HG03066 (cell line): Measurements from ENCODE around the gene ASS1.

ENCODE experiments used
- ATAC-seq: cut with Tn5 transposase; IDR thresholded peaks from one replicate; pipeline ENCODE4 v1.9.1; 2021; ENCODE audit warnings: low read depth; ENCODE audit not compliant: unreplicated experiment

Gene ASS1

DNA sequence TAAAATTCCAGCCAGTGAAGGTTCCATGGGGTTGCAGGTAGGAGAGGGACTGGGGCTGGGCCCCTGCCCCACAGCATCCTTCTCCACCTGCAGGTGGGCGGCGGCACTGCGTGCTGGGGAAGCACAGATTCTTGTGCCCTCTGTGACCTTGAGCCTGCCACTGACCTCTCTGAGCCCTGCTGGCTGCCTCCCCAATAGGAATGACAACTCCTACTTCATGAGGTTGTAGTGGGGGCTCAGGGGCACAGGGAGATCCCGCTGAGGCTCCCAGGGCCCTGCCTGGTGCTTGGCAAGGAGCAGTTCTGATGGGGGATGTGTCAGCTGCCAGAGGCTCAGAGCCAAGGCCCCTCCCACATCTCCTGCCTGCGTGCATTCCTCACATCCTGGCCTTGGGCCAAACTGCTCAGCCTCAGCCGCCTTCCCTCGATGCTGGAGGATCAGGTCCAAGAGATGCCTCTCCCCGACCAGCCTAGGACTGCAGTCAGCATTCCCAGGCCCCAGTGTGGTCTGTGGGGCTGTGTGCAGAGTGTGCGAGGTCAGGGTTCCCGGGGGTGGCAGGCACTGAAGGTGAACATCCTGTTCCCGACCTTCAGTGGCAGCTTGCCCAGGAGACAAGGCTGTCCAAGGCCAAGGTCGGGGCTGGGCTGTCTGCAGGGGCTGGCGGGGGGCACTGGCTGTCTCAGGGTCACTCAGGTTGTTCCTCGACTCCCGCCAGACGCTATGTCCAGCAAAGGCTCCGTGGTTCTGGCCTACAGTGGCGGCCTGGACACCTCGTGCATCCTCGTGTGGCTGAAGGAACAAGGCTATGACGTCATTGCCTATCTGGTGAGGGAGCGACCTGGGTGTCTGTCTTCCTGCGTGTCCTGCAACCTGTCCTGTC, 7.0 kb downstream of the ASS1 start:
- ATAC-seq, result no peak

DNA sequence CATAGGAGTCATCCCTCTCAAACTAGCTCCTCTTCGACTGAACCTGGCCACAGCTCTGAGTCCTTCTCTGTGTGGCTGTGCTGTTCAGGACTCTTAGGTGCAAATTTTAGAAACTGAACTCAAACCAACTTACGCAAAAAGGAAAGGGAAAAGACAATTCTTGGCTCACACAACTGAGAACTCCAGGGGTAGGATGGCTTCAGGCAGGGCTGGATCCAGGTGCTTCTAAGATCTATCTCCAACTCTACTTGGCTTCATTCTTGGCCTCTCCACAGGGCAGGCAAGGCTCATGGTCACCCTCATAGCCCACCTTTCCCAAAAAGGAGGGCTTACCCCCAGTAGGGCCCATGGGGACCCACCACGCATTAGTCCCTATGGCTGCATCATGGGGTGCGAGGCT, 8.1 kb downstream of the ASS1 start:
- ATAC-seq, result no peak

DNA sequence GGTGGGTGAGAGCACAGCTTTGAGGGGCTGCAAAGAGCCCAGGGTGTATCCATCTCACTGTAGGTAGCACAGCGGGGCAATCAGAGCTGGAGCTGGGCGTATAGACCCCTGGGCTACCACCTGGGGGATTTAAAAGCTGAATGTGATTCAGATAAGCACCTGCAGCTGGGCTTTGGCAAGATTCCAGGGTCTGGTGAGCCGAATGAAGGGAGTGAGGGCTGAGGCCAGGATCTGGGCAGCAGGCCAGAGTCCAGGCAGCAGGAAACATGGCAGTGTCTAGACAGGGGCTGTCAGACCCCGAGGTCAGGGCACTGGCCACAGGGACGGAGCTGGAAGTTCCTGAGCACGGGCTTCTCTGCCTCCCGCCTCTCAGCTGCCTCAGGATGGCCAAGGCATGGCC, 8.7 kb downstream of the ASS1 start:
- ATAC-seq, result no peak

DNA sequence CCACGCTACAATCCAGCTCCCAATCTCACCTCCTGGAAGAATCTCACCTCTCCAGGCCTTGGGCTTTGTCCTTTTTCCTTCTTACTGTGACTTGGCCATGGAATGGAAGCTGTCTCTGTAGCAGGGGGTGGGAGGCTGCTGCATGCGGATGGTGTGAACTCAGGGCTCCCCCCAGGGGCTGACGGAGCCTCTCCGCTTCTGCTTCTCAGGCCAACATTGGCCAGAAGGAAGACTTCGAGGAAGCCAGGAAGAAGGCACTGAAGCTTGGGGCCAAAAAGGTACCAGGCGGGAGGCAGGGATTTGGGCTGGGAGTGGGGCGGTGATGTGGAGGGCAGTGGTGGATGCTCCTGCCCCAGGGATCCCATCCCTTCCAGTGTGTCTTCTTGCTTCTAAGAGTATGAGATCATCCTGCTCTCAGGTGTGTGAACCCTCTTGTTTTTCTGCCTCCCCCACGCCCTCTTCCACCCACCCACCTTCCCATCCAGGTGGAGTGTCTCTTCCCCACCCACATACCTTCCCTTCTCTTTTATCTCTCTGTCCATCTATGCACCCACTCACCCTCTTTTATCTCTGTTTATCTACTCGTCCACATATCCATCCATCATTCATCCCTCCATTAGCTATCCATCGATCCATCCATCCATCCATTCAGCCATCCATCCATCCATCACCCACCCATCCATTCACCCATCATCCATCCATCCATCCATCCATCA, 9.5 kb downstream of the ASS1 start:
- ATAC-seq, result no peak

DNA sequence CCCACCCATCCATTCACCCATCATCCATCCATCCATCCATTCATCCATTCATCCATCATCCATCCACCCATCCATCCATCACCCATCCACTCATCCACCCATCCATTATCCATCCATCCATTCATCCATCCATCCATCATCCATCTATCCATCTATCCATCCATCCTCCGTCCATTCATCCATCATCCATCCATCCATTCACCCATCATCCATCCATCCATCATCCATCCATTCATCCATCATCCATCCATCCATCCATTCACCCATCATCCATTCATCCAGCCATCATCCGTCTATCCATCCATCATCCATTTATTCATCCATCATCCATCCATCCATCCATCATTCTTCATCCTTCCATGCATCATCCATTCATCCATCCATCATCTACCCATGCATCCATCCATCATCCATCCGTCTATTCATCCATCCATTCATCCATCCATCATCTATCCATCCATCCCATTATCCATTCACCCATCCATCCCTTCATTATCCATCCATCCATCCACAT, 10.1 kb downstream of the ASS1 start:
- no peak for ATAC-seq

DNA sequence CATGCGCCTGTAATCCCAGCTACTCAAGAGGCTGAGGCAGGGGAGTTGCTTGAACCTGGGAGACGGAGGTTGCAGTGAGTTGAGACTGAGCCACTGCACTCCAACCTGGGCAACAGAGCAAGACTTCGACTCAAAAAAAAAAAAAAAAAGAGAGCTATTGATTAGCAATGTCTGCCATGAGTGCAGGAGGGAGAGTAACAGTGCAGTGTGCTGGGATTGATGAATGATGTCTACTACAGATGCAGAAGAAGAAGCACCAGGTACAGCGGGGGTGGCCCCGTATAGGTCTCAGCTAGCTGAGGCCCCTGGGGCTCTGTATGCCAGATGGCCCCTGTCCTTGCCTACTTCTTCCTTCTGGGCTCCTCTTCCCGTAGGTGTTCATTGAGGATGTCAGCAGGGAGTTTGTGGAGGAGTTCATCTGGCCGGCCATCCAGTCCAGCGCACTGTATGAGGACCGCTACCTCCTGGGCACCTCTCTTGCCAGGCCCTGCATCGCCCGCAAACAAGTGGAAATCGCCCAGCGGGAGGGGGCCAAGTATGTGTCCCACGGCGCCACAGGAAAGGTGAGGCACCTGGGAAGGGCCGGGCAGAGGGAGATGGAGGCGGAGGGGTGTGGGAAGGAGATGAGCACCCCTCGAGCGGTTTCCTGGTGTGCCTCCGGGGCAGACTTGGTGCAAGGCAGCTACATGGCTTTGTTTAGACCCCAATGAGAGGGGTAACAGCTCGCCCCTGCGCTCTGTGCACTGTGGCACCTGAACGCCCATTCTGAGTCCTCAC, 13.5 kb downstream of the ASS1 start:
- ATAC-seq, result no peak

DNA sequence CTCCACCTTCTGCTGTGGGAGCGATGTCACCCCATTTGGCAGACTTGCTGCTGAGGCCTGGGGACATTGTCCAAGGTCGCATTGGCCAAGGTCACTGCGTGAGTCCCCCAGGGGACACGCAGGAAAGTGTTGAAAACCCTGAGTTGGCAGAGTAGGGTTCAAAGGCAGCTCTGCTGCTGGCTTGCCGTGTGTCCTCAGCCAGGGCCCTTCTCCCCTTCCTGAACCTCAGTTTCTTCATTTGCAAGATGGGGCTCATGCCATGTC, 14.0 kb downstream of the ASS1 start:
- no peak for ATAC-seq

DNA sequence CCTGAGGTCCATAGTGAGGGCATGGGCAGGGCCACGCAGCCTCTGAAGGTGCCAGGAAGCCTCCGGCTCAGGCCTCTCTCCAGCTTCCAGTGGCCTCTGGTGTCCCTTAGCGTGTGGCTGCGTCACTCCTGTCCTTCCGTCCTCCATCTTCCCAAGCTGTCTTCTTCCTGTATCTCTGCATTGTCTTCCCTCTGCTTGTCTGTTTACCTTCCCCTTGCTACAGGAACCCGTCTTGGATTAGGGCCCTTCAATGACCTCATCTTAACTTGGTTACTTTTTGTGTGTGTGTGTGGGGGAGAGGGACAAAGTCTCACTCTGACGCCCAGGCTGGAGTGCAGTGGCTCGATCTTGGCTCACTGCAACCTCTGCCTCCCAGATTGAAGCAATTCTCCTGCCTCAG, 14.4 kb downstream of the ASS1 start:
- ATAC-seq, result no peak

DNA sequence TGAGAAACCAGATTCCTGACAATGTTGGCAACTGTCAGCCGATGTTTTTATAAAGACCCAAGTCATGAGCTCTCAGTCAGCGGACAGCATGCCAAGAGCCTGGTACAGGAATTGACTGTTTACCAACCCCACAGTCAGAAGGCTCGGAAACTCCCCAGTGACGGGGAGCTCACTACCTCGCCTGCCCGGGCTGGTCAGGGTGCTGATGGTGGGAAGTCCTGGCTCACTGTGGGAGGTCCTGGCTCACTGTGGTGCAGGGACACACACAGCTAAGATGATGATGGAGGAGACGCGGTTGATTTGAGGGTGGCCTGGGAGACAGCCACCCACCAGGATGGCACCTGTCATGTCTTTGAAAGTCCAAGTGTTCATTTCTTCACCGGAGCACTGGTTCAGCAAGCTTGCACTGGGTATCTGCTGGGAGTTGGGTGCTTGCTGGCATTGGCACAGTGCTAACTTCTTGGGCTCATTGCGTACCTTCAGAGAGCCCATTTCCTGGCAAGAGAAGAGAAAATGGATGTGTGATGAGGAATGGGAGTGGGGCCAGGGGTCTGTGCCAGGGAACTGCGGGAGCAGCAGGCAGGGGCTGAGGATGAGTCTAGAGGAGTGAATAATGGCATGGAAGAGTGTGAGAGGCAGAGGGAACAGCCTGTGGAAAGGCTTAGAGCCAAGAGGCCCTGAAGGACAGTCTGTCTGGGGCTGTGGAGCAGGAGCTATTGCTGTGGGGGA, 15.3 kb downstream of the ASS1 start:
- ATAC-seq, result no peak

DNA sequence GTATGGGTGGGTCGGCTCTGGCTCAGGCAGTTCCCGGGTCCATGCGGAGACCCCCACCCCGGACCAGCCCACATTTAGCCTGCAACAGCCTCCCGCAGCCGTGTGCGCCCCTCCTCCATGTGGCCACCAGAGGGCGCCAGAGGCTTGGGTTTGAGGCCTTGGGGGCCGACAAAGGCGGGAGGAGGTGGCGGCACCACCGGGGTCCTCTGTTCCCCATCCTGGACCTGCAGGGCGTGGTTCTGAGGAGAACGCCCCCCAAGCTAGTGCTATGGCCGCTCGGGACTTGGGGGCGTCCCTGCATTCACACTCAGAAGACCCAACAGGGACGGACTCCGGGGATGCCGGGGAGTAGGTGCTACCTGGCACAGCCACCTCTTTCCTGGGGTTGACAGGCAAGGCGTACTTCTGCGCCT, 16.5 kb downstream of the ASS1 start:
- no peak for ATAC-seq

DNA sequence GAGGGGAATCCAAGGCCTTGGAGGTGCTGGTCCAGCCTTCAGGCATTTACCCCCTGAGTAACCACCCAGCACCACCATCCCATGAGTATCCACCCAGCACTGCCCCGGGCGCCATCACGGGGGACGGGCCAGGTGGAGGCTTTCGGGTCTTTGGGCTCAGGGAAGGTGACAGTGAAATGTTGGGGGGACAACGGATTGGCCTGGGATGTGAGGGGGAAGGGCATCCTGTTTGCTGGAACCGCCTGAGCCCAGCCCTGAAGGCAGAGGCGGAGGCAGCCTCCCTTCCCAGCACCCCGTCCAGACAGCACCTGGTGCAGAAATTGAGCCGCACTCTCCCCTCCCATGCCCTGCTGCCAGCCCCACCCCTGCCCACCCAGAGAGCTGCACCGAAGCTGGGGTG, 17.0 kb downstream of the ASS1 start:
- ATAC-seq, result no peak

DNA sequence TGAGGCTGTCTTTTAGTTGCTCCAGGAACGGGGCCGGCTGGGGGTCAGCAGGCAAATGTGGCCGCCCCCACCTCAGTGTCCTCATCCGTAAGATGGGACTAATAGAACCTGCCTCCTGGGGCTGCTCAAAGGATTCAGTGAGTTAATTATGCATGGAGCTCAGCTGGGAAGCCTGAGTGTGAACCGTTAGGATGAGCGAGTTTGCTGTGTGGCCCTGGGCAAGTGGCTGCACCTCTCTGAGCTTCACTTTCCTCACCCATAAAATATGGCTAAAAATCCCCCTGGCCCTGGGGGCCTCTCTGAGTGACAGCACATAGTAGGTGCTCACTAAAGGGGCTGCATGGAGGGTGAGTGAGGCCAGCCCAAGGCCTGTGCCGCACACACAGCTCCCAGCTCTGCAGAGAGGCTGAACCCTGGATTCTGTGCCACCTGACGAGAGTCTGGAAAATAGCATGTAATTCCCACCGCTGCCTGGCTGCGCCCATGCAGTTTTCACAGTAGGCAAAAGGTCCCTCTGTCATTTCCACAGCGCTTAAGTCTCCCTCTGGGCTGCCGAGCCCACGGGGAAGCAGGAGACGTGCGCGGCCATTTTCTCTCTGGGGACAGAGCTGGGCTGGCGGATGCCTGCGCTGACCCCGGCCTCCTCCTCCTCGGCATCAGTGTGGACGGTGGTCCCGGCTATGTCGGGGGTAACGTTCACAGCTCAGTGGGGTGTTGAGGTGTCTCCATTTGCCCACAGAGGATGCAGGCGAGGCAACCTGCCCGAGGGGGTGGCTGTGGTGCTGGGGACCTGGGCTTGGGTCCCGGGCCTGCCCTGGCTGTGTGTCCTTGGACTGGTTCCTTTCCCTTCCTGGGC, 18.2 kb downstream of the ASS1 start:
- no peak for ATAC-seq

DNA sequence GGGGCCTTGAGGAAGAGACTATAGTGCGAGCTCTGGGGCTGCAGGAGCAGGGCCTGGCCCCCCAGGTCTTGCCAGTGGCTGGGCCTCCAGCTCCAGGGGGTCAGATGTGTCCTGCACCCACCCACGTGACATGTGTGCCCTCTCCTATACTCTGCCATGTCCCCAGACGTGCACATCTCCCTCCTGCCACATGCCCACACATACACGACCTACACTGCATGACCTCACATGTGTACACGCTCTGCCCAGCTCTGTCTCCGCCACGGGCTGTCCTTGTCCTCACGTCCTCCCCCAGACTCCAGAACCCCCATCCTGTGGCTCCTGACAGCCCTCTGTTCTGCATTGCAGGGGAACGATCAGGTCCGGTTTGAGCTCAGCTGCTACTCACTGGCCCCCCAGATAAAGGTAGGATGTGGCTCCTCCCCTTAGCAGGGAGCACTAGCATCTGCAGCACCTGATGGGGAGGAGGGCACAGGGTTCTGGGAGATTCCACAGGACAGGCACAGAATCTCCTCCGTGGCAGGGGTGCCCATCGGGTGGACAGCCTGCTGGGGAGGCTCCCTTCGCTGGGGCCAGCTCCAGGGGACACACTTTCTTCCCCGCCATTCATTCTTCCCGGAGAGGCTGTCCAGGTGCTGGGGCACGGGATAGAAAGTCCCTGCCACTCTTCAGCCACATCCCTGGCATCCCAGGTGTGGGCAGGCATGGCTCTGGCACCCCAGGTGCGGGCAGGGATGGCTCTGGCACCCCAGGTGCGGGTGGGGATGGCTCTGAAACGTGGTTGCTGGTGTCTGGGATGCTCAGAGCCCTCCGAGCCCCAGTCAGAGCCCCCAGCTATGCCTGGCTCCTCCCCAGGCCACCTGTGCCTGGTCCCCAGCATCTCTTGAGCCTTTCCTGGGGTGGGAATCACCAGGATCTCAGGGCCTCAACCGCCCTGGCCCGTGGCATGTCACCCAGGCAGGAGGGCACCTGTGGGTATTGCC, 19.3 kb downstream of the ASS1 start:
- no peak for ATAC-seq

DNA sequence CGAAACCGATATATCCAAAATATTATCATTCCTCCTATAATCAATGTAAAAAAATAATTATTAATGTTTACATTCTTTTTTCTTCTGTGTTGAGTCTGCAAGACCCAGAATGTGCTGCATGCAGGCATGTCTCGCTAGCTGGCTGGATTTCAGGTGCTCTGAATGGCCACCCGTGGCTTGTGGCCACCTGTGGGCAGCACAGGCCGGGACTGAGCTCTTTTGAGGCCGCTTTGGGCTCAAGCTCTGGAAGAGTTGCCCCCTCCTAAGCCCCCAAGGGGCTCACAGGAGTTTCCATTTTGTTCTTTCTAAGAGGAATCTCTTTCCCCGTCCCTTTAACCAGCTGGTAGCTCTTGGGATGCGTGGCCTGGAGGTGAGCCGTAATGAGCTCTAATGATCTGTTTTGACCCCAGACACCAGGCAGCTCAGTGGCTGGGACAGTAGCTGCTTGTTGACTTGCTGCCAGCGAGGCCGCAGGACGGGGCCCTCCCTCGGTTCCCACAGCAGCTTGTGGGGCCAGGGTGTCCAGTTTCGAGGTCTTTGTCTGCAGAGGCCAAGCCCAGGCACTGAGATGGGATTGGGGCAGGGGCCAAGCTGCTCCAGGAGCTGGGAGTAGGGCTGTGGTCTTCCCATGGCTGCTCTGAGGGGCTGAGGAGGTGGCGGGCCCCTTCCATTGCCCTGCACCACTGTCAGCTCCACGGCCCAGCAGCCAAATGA, 20.8 kb downstream of the ASS1 start:
- ATAC-seq, result no peak

DNA sequence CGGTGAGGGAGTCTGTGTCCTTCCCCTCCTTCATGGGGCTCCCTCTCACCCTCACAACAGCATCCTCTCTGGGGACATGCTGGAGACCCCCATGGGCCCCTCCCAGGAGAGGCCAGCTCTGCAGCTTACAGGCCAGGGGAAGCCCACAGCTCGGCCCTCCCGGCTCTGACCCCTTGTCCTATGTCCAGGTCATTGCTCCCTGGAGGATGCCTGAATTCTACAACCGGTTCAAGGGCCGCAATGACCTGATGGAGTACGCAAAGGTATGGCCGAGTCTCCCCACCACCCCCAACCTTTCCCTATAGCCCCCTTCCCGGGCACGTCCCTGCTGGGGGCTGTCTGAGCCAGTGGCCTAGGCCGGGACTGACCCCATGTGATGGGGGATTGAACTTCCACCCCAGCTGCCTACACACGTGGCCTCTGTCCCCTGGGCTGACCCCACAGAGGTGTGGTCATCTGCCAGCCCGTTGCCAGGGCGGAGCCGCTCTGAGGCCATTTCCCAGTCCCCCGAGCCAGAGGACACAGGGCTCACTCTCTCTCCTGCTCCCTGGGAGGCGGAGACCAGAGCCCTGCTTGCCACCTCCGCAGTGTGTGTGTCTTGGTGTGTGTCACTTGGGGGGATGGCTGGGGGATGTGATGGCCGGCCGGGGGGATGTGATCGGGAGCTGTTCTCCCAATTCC, 21.9 kb downstream of the ASS1 start:
- no peak for ATAC-seq

DNA sequence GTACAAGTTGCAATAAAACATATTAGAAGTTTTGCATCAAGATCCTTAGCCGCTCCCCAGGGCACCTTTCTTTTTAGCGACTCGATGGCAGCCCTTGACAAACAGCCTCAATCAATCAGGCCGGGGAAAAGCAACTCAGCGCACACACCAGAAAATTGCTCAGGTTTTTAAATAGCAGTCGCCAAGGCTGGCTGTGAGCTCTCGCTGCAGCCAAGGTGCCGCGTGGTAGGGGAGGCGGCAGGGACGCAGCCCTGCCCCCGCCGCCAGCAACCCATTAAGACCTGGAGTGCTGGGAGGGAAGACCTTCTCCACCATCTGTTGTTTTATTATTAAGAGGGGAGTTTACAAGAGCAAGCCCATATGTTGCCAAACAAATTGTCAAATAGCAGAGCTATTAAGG, 22.6 kb downstream of the ASS1 start:
- no peak for ATAC-seq

DNA sequence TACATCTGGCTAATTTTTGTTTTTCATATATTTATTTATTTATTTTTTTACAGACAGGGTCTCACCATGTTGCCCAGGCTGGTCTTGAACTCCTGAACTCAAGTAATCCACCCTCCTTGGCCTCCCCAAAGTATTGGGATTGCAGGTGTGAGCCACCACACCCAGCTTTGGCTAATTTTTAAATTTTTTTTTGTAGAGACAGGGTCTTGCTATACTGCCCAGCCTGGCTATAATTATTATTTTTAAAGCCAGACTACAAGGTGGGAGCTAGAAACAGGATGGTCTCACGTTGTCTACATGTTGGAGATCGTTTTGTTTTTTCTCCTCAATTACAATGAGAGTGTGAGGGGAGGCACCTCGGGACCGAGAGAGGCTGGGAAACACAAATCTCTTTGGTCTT, 23.8 kb downstream of the ASS1 start:
- ATAC-seq, result no peak
